Lower leg skin (tissue), 4 donors: ENCODE results near the gene FAXDC2. TPM values are rescaled to one million over a fixed set of nuclear protein-coding genes. Genes with fewer than 3 reads are reported as not detected.

ENCODE experiments used
- DNase-seq, 2 donors: peaks; one replicate each; pipeline ENCODE4 v3.0.0-alpha.2; 2019; ENCODE audit warnings: low spot score in 2 of 2
- H3K4me3 ChIP-seq: fragments of 200-600 bp; sonication (generic); 2 replicates; pipeline ENCODE4 v1.5.1; 2017; ENCODE audit warnings: mild to moderate bottlenecking, low read depth; ENCODE audit not compliant: poor library complexity, severe bottlenecking
- CTCF ChIP-seq, 3 donors: fragments of 450-650 bp; IDR thresholded peaks; one replicate each; pipeline ENCODE4 v1.5.1; 2016; ENCODE audit warnings: antibody characterized with exemption in 3 of 3, mild to moderate bottlenecking in 3 of 3, moderate library complexity in 2 of 3
- POLR2A ChIP-seq, 2 donors: fragments of 450-650 bp; IDR thresholded peaks; one replicate each; pipeline ENCODE4 v1.6.1; 2016 to 2017; ENCODE audit warnings: antibody characterized with exemption in 2 of 2, mild to moderate bottlenecking in 1 of 2, moderate library complexity in 1 of 2
- WGBS, 2 donors: methylation state at CpG; one replicate each; pipeline ENCODE4 v1.1.5; 2018; 5-methylcytosine and 5-hydroxymethylcytosine counted together
- intact Hi-C: fragments of 100-400 bp; cut with DNase I; formaldehyde crosslinking; loops from one replicate; pipeline ENCODE4 v1.15.0; 2023; ENCODE audit warnings: low total_unique reads
- total RNA-seq, 4 donors: library from RNA; depleted of rRNA; stranded (reverse); fragments of >200 nt; gene quantifications; one replicate each; pipeline ENCODE4 v1.1.0, GENCODE V29; 2016

FAXDC2 gene
- total RNA-seq, 4 donors from 2014 or later, result 20.2 to 72.8 (median 47.3) TPM

GRCh38 chr5:154866841-154867240, 16.4 kb upstream of the FAXDC2 start:
- no peak for DNase-seq

GRCh38 chr5:154865466-154866184, 15.2 kb upstream of the FAXDC2 start:
- intact Hi-C loops, result no loop called here
- no peak for DNase-seq
- WGBS, 2 donors, result 58 to 62% methylated on average over 5 of the region's 5 CpGs
- no peak overlapping the region for H3K4me3 ChIP-seq
- no peak for TF ChIP-seq CTCF (IDR thresholded peaks at IDR 0.05)
- TF ChIP-seq POLR2A (IDR thresholded peaks at IDR 0.05), result no peak

More at GRCh38 chr5:154866841-154867240, 16.4 kb upstream of the FAXDC2 start:
- intact Hi-C loops, result no loop called here
- TF ChIP-seq CTCF (IDR thresholded peaks at IDR 0.05), result no peak
- no peak for TF ChIP-seq POLR2A (IDR thresholded peaks at IDR 0.05)
- H3K4me3 ChIP-seq, result no peak overlapping the region
- WGBS, 2 donors, result 77 to 79% methylated on average over 2 of the region's 2 CpGs

GRCh38 chr5:154863291-154864080, 13.1 kb upstream of the FAXDC2 start:
- 75 to 88% methylated on average over 7 of the region's 7 CpGs for WGBS, 2 donors
- TF ChIP-seq CTCF (IDR thresholded peaks at IDR 0.05) (no peak), POLR2A (IDR thresholded peaks at IDR 0.05) (no peak)
- intact Hi-C loops, result no loop called here
- no peak overlapping the region for H3K4me3 ChIP-seq
- no peak for DNase-seq

- intact Hi-C loops, result no loop called here
- DNase-seq, result no peak
- no peak overlapping the region for H3K4me3 ChIP-seq
- WGBS, 2 donors, result 77 to 89% methylated on average over 2 of the region's 2 CpGs
- TF ChIP-seq POLR2A (IDR thresholded peaks at IDR 0.05) (no peak), CTCF (IDR thresholded peaks at IDR 0.05) (no peak)
These were observed 12.4 kb upstream of the FAXDC2 start for GRCh38 chr5:154862766-154863165.

- intact Hi-C loops, result no loop called here
These were observed 11.5 kb upstream of the FAXDC2 start for GRCh38 chr5:154861946-154862345.

More at GRCh38 chr5:154861946-154862345, 11.5 kb upstream of the FAXDC2 start:
- no peak for DNase-seq
- no peak for TF ChIP-seq POLR2A (IDR thresholded peaks at IDR 0.05)
- no peak for TF ChIP-seq CTCF (IDR thresholded peaks at IDR 0.05)
- no peak overlapping the region for H3K4me3 ChIP-seq
- 88 to 90% methylated on average over 8 of the region's 8 CpGs for WGBS, 2 donors
